ENCODE results near the gene SEMA5A. TPM values are rescaled to one million over a fixed set of nuclear protein-coding genes. Genes with fewer than 3 reads are reported as not detected.
"Not testable (repeated sequence)": the region's sequence is repeated elsewhere in the genome, so short reads cannot be mapped to it uniquely, and the experiment has no call there.

SEMA5A gene
- total RNA-seq, 1 experiment from 2014 or later: 34.3 TPM

DNA sequence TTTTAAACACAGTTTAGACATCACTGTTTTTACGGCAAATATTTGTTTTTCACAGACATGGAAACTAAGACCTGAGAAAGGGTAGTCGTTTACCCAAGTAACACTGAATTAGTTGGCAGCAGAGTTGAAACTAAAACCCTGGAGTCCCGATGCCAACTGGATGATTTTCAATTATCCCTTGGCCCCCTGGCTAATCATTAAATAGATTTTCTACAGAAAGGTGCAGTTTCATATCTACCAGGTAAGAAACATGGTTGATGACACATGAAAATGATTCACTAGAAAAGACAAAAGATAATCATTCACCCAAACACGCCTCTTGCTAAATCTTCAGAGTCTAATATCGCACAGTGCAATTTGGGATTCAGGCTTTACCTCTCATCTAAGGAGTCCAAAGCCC is 136.9 kb downstream of the SEMA5A start:
- no peak overlapping the region for H3K4me3 ChIP-seq (ENCODE audit: low read depth, low read length)
- no peak overlapping the region for H3K4me3 Mint-ChIP-seq (ENCODE audit: unreplicated experiment)
- CTCF ChIA-PET: no interaction called here
- H3K27ac Mint-ChIP-seq (ENCODE audit: unreplicated experiment): peak overlapping the region; percentile 3
- H3K36me3 Mint-ChIP-seq (ENCODE audit: insufficient read depth, unreplicated experiment): no peaks in the 10 kb centered on the region
- H3K4me1 Mint-ChIP-seq (ENCODE audit: low read depth, unreplicated experiment): peaks cover 6% of the 10 kb centered on the region
- H3K4me1 ChIP-seq: peaks cover 9% of the 10 kb centered on the region
- intact Hi-C loops (cut with micrococcal nuclease; ENCODE audit: unreplicated experiment): no loop called here
- TF ChIP-seq, protein P1, sequence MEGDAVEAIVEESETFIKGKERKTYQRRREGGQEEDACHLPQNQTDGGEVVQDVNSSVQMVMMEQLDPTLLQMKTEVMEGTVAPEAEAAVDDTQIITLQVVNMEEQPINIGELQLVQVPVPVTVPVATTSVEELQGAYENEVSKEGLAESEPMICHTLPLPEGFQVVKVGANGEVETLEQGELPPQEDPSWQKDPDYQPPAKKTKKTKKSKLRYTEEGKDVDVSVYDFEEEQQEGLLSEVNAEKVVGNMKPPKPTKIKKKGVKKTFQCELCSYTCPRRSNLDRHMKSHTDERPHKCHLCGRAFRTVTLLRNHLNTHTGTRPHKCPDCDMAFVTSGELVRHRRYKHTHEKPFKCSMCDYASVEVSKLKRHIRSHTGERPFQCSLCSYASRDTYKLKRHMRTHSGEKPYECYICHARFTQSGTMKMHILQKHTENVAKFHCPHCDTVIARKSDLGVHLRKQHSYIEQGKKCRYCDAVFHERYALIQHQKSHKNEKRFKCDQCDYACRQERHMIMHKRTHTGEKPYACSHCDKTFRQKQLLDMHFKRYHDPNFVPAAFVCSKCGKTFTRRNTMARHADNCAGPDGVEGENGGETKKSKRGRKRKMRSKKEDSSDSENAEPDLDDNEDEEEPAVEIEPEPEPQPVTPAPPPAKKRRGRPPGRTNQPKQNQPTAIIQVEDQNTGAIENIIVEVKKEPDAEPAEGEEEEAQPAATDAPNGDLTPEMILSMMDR (IDR thresholded peaks at IDR 0.05; ENCODE audit: insufficient read depth in 1 of 2, low read depth in 1 of 2, low read length in 1 of 2, severe bottlenecking in 1 of 2, unreplicated experiment in 1 of 2): no peak
- no TSS peak for BruUV-seq (replicated peaks)
- DNase-seq: no peak
- no peaks in the 10 kb centered on the region for H3K36me3 ChIP-seq (ENCODE audit: control insufficient read depth, insufficient read depth, low read length)
- POLR2A ChIA-PET: no interaction called here
- no peaks in the 10 kb centered on the region for H3K9me3 Mint-ChIP-seq (ENCODE audit: unreplicated experiment)
- no peaks in the 10 kb centered on the region for H3K9me3 ChIP-seq
- no peaks in the 10 kb centered on the region for H3K27me3 Mint-ChIP-seq (ENCODE audit: insufficient read depth, unreplicated experiment)
- H3K27me3 ChIP-seq (replicated peaks; ENCODE audit: control insufficient read depth, insufficient read depth, low read length): no peaks in the 10 kb centered on the region

GRCh38 chr5:9405196-9405754 is 140.6 kb downstream of the SEMA5A start:
- Mint-ChIP-seq H3K4me1 (ENCODE audit: low read depth, unreplicated experiment) (peaks cover 1% of the 10 kb centered on the region), H3K27me3 (ENCODE audit: insufficient read depth, unreplicated experiment) (no peaks in the 10 kb centered on the region), H3K36me3 (ENCODE audit: insufficient read depth, unreplicated experiment) (no peaks in the 10 kb centered on the region), H3K4me3 (ENCODE audit: unreplicated experiment) (no peak overlapping the region), H3K27ac (ENCODE audit: unreplicated experiment) (no peak overlapping the region), H3K9me3 (ENCODE audit: unreplicated experiment) (no peaks in the 10 kb centered on the region)
- TF ChIP-seq, protein P1 (IDR thresholded peaks at IDR 0.05; ENCODE audit: insufficient read depth in 1 of 2, low read depth in 1 of 2, low read length in 1 of 2, severe bottlenecking in 1 of 2, unreplicated experiment in 1 of 2): no peak
- H3K9me3 ChIP-seq: no peaks in the 10 kb centered on the region
- CTCF ChIA-PET: no interaction called here
- H3K4me1 ChIP-seq: peaks cover 9% of the 10 kb centered on the region
- POLR2A ChIA-PET: no interaction called here
- H3K27me3 ChIP-seq (replicated peaks; ENCODE audit: control insufficient read depth, insufficient read depth, low read length): no peaks in the 10 kb centered on the region
- no peak for DNase-seq
- intact Hi-C loops (cut with micrococcal nuclease; ENCODE audit: unreplicated experiment): no loop called here
- BruUV-seq (replicated peaks): no TSS peak
- H3K4me3 ChIP-seq (ENCODE audit: low read depth, low read length): no peak overlapping the region
- H3K36me3 ChIP-seq (ENCODE audit: control insufficient read depth, insufficient read depth, low read length): no peaks in the 10 kb centered on the region

- no peaks in the 10 kb centered on the region for H3K4me1 ChIP-seq
- Mint-ChIP-seq H3K27ac (ENCODE audit: unreplicated experiment) (no peak overlapping the region), H3K9me3 (ENCODE audit: unreplicated experiment) (no peaks in the 10 kb centered on the region), H3K4me1 (ENCODE audit: low read depth, unreplicated experiment) (no peaks in the 10 kb centered on the region), H3K27me3 (ENCODE audit: insufficient read depth, unreplicated experiment) (no peaks in the 10 kb centered on the region), H3K4me3 (ENCODE audit: unreplicated experiment) (no peak overlapping the region), H3K36me3 (ENCODE audit: insufficient read depth, unreplicated experiment) (no peaks in the 10 kb centered on the region)
- ChIA-PET CTCF (no interaction called here), POLR2A (no interaction called here)
- no peak for DNase-seq
- no TSS peak for BruUV-seq (replicated peaks)
- TF ChIP-seq, protein P1 (IDR thresholded peaks at IDR 0.05; ENCODE audit: insufficient read depth in 1 of 2, low read depth in 1 of 2, low read length in 1 of 2, severe bottlenecking in 1 of 2, unreplicated experiment in 1 of 2): no peak
- no peaks in the 10 kb centered on the region for H3K27me3 ChIP-seq (replicated peaks; ENCODE audit: control insufficient read depth, insufficient read depth, low read length)
- intact Hi-C loops (cut with micrococcal nuclease; ENCODE audit: unreplicated experiment): no loop called here
- H3K9me3 ChIP-seq: no peaks in the 10 kb centered on the region; the same call in 1 of the 2 replicates
- H3K4me3 ChIP-seq (ENCODE audit: low read depth, low read length): no peak overlapping the region
- no peaks in the 10 kb centered on the region for H3K36me3 ChIP-seq (ENCODE audit: control insufficient read depth, insufficient read depth, low read length)
These were observed 143.9 kb downstream of the SEMA5A start for GRCh38 chr5:9401786-9402472.

- H3K27me3 ChIP-seq (replicated peaks; ENCODE audit: control insufficient read depth, insufficient read depth, low read length); CTCF ChIA-PET; H3K36me3 ChIP-seq (ENCODE audit: control insufficient read depth, insufficient read depth, low read length); H3K4me1 ChIP-seq; BruUV-seq (replicated peaks); POLR2A ChIA-PET; H3K36me3 Mint-ChIP-seq (ENCODE audit: insufficient read depth, unreplicated experiment); H3K4me3 Mint-ChIP-seq (ENCODE audit: unreplicated experiment); H3K9me3 Mint-ChIP-seq (ENCODE audit: unreplicated experiment); H3K4me1 Mint-ChIP-seq (ENCODE audit: low read depth, unreplicated experiment); DNase-seq; intact Hi-C loops (cut with micrococcal nuclease; ENCODE audit: unreplicated experiment); H3K4me3 ChIP-seq (ENCODE audit: low read depth, low read length); H3K27ac Mint-ChIP-seq (ENCODE audit: unreplicated experiment); H3K9me3 ChIP-seq; H3K27me3 Mint-ChIP-seq (ENCODE audit: insufficient read depth, unreplicated experiment): not testable (repeated sequence)
These were observed 146.1 kb downstream of the SEMA5A start for GRCh38 chr5:9399783-9400182.
